T-helper 2 cell treated with Interferon-gamma antibody and Interleukin-4, amounts not matched to agents 100 ng/mL and 5 ng/mL, for 36 hours (primary cell): ENCODE results near the gene CC2D1A. TPM values are rescaled to one million over a fixed set of nuclear protein-coding genes. Genes with fewer than 3 reads are reported as not detected.

Experiments
- intact Hi-C: fragments of 100-400 bp; cut with micrococcal nuclease; formaldehyde crosslinking; loops from one replicate; pipeline ENCODE4 v1.15.1; 2023
- total RNA-seq: library from RNA; stranded (reverse); gene quantifications from 2 replicates; pipeline ENCODE4 v1.2.3, GENCODE V29; 2022

CC2D1A gene
- total RNA-seq = 35.7 and 37.2 TPM in 2 replicates

DNA sequence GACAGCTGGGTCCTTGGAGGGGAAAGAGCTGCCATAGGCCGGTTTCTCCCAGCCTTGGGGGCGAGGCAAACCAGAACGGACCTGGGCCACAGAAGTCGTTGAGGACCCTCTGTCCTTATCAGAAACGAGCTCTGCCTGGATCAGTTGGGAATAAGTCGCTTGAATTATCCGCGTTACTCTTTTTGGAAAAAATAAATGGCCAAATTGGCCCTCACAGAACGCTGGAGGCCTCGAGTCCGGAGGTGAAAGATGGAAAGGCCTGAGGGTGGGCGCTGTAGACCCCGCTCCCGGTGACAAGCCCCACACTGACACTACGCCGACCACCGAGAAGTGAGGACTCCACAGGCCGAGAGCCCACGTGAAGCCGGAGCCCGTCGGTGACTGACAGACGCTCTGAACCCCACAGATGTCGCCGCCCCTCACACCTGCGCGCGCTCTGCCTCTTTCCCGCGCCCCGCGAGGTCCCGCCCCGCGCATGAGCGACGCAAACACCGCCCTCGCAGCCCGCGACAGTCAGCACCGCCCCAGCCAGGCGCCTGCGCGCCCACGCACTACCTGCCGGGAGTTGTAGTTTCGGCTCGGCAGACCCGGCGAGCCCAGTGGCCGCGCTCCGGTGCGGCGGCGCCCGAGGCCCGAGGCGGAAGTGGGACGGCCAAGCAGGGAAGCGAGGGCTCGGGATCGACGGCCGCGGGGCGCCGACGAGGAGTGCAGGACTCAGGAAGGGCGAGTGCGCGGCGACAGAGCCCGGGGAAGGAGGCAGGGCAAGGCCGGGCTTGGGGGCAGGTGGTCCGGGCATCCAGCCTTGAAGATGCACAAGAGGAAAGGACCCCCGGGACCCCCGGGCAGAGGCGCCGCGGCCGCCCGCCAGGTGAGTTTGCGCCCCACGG, at the start of gene CC2D1A, which contains the start of gene BRME1:
TSS of gene CC2D1A (plus strand) at position 568 of the 887 bp plus-strand sequence. CDS start at position 809, 241 bp downstream.
TSS of gene BRME1 (minus strand) at position 484 of the 887 bp plus-strand sequence. CDS start 1,225 bp downstream, outside the sequence.
- intact Hi-C loops = loop anchor here (5.0 kb wide), 1 partner anchor 81 kb away; no protein-coding TSS in a partner anchor

DNA sequence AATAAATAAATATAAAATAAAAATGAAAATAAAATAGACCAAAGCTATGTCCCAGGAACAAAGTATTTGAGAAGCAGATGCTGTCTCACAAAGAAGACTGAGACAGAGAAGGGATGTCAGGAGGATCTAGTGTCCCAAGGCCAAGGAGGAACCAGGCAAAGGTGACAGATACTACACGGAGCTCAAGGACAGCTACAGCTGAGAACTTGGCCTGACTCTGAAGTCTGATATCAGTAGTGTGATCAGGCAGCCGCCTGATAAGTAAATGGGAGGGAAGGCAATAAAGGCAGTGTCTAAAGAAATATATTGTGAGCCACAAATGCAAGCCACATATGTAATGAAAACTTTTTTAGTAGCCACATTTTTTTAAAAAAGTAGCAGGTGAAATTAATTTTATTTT, 49.5 kb upstream of the CC2D1A start:
- intact Hi-C loops = no loop called here

DNA sequence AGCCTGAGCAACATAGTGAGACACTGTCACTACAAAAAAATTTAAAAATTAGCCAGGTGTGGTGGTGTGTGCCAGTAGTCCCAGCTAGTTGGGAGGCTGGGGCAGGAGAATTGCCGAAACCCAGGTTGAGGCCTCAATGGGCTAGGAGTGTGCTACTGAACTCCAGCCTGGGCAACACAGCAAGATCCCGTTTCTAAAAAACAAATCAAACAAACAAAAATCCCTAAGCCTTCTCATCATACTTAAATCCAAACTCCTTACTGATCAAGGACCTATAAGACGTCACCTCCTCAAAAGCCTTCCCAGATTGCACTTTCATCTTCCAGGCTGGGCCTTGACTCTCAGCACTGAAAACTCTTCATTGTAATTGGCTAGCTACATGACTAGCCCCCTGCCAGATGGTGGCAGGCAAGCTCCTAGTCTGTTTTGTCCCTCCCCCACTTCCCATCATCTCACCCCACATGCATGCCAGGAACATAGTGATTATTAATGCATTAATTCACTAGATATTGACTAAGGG, 46.6 kb upstream of the CC2D1A start:
- intact Hi-C loops = no loop called here

DNA sequence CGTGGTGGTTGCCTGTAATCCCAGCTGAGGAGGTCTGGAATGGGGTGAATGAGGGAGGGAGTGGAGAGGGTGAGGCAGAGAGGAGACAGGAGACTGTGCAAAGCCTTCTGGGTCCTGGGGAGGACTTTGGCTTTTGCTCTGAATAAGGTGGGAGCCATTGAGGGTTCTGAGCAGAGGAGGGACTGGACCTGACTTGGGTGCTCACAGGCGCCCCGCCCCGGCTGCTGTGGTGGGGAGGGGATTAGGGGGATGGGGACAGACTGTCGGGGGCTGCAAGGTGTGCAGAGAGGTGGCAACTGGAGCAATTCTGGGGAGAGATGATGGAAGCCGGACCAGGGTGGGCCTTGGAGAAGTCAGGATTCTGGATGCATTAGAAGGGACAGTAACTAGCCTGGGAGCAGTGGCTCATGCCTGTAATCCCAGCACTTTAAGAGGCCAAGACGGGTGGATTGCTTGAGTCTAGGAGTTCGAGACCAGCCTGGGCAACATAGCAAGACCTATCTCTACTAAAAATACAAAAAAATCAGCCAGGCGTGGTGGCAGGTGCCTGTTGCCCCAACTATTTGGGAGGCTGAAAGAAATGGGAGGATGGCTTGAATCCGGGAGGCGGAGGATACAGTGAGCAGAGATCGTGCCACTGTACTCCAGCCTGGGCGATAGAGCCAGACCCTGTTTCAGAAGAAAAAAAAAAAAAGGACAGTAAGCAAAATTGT, 45.2 kb upstream of the CC2D1A start:
- intact Hi-C loops = loop anchor here (5.0 kb wide), 1 partner anchor 584 kb away; no protein-coding TSS in a partner anchor

DNA sequence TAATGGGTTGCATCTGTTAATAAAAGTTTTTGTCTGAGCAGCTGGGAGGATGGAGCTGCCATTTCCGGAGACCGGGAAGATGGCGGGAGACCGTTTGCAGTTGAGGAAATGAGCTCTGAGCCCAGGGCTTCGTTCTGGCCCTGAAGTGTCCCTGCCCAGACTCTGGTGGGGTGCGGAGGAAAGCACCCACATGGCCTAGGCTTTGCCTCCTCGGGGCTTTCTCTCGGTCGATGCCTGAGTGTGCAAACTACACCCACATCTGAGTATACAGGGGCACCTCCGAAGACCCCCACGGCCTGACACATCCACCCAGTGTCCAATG, 44.6 kb upstream of the CC2D1A start:
- intact Hi-C loops = loop anchor here (5.0 kb wide), 1 partner anchor 584 kb away; no protein-coding TSS in a partner anchor

DNA sequence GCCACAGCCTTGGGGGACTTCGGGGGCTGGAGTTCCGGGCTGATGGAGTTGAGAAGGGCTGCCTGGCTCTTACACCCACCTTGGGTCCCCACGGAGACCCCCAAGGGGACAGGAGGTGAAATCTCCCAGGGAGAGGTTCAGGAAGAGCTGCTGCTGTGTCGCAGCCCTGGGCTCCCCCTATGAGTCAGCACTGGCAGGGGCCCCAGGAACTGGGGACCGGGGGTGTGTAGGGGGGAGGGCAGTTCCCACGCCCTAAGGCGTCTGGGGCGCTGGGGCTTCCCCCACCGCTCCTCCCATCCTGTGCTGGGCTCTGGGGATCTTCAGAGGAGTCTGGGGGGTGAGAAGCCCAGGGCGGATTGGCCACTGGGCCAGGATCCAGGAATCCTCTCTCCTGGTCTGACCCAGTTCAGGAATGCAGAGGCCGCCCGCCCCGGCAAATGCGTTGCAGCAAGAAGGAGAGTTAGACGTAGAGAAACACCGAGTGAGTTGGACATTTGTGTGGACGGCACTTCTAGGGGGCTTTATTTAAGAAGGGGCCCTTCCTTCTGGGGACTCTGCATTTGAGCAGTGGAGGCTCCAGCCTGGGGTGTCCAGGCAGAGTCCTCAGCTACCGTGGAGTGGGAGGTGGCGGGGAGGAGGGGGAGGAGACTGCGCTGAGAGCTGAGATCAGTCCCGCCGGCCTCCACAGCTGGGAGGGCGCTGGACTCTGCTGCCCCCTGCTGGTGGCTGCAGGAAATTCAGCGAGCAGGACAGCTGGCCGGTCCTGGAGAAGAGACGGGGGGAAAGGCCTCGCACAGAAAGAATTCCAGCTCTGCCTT, 44.1 kb upstream of the CC2D1A start:
- intact Hi-C loops = loop anchor here (1.0 to 5.0 kb wide), 5 partner anchors 16 to 585 kb away; no protein-coding TSS in a partner anchor

DNA sequence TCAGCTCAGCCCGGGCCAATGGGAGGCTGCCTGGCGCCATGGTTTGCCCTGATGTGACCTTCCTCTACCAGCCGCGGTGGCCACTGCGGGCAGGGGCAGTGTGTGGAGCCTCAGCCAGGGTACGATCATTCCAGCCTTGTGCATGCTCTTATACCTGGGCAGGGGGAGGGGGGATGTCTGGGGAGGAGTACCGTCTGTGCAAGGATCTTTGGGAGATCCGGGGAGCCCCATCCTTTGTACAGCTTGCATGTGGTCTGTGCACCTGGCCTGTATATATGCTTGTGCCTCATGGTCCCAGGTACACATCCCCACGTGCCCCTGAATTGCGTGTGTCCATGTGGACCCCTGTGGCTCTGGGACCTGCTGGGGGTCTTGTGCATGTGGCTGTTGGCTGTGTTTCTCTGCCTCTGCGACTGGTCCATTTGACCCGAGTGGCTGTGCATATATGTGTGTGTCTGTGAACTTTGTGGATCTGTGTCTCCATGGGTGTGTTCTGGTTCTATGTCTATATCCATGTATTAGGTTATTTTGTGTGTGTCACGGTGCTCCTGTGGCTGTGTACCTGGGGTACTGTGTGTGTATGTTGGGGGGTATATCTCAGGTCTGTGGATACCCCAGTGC, 41.8 kb upstream of the CC2D1A start:
- intact Hi-C loops = loop anchor here (5.0 kb wide), 1 partner anchor 587 kb away; no protein-coding TSS in a partner anchor

DNA sequence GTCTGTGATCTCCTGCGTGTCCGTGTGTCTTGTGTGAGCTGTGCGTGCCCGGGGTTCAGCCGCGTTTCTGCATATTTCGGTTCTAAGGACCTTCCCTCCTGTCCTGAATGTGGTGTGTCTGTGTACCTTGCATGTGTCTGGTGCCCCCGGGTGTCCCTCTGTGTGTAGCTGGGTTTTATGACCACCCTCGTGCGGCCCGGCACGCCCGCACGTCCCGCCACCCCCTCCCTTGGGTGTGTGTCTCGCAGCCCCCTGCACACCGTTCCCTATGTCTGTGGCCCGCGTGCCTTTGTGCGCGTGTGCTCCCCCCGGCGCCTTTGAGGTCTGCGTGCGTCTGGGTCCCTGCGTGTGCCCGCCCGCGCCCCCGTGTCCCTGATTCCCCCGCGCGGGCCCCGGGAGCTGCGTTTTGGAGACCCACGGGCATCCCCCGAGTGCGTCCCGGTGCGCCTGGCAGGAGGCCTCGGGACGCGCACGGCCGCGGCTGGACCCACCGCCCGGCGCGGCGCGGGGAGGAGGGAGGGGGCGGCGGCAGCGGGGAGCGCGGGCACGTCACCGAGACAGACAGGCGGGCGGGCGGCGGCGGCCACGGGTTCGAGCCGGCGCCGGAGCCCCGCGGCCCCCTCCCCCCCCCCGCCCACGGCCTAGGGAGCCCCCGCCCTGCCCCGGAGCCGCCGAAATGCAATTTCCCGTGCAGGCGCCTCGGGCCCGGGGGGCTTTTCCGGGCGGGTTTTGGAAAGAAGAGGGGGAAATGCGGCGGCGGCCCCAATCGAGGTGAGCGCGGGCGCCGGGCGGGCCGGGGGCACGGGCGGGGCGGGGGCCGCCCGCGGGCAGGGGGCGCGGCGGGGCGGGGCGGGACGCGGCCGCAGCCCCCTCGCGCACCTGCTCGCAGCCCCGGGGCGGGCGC, 41.1 kb upstream of the CC2D1A start:
- intact Hi-C loops = loop anchor here (5.0 kb wide), 1 partner anchor 588 kb away; no protein-coding TSS in a partner anchor

DNA sequence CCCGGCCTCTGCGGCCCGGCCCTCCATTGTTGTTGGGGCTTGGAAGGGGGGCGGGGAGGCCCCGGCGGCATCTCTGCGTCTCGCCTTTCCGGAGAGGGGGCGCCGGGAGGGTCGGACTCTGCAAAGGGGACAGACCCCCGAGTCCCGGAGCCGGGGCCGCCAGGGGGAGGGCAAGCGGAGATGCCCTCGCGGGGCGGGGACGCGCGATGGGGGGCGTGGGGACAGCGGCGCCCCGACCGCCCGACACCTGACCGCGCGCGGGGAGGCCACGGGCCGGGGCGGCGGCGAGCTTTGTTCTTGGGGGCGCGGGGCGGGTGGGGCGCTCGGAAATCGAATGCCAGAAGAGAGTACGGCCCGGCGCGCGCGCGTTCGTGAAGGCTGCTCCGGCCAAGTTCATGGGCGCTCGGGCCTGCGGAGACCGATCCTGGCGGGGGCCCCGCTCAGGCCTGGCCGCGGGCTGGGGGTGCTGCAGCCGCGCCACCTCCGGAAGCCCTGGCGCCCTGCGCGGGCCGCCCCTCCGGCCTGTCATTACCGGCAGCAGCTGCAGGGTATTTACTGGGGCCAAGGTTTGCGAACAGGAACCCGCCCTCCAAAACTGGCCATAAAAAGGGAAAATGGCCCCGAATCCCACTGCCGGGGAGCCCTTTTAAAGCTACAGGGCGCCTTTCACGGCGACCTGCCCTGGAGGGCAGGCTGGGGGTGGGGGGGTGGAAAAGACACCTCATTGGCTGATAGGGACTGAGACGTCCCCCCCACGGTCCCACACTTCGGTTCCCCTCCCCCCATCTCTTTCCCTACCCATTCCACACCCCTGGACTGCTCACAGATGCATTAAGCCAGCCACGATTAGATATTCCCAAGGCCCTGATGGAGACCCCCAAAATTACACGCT, 40.2 kb upstream of the CC2D1A start:
- intact Hi-C loops = no loop called here

DNA sequence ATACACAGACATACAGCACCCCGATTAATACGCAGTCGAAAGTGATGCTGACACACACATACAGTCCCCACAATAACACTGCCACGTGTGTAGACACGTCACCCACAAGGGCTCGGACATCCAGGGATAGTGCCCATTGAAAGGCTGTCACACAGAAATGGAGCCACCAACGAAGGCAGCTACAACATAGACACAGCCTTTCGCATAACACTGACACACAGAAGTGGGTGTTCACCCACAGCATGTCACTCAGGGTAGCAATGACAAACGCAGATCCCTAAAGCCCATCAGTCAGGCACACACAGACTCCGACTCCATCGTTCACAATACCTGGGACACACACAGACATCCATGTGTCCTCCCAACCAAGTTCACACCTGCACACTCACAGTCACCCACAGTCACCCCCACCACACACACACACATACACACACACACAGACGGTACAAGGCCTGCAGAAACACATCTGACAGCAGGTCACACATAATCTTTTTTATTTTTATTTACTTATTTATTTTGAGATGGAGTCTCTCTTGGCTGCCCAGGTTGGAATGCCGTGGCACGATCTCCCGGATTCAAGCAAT, 39.4 kb upstream of the CC2D1A start:
- intact Hi-C loops = no loop called here

DNA sequence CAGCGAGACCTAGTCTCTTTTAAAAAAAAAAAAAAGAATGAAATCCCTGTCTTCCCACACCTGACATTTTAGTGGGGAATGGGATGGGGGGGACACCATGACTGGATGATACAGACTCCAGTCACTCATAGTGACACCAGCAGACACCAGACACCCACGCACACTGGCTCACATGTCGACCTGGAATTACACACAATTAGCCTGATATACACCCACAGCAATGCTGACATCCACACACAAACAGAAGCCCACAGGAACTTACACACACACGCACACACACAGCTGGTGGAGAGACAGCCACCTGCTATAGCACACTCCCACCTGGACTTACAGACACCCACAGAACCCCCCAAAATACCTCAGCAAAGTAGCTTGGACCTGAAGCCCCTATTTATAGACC, 37.3 kb upstream of the CC2D1A start:
- intact Hi-C loops = no loop called here

DNA sequence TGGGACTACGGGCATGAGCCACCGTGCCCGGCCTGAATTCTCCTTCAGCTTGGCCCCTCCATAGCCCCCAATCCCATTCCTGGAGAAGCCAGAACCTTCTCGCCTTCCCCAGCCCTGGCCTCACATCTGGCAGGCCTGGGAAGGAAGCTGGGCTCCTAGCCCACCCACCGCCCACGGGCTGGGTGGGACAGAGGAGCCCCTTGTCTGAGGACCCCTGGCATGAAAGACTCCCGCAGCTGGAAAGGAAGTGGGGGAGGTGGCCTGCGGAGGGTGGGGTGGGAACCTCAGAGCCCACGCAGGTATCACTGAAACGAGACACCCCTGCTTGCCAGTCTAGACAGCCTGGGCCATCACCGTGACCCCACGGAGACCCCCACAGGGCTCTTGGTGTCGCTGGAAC, 36.7 kb upstream of the CC2D1A start:
- intact Hi-C loops = no loop called here

DNA sequence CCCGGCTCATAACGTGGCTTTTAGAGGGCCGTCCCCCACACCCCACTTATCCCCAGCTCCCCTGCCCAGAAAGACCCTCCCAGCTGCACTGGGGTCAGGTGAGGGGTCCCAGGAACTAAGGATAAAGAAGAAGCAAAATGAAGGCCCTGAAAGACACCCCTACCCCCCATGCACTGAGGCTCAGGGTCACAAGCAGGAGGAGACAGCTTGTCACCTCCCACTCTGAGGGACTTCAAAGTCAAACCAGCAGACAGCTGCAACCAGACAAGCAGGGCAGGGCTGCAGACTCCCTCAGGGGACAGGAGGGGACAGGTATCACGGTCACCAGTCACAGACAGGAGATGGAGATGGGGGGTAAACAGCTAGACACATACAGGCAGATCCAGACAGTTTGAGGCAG, 35.1 kb upstream of the CC2D1A start:
- intact Hi-C loops = no loop called here

DNA sequence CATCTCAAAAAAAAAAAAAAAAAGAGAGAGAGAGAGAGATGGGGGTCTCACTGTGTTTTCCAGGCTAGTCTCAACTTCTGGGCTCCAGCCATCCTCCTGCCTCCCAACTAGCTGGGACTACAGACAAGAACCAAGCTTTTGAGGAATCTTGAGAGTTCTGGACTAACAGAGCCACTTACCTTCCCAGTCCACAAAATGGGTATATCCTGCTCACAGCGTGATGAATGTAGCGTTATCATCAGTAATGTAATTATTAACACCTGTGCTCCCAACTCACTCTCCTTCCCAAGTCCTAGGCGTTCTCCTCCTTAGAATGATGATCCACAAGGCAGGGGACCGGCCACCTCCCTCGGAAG, 33.7 kb upstream of the CC2D1A start:
- intact Hi-C loops = no loop called here

DNA sequence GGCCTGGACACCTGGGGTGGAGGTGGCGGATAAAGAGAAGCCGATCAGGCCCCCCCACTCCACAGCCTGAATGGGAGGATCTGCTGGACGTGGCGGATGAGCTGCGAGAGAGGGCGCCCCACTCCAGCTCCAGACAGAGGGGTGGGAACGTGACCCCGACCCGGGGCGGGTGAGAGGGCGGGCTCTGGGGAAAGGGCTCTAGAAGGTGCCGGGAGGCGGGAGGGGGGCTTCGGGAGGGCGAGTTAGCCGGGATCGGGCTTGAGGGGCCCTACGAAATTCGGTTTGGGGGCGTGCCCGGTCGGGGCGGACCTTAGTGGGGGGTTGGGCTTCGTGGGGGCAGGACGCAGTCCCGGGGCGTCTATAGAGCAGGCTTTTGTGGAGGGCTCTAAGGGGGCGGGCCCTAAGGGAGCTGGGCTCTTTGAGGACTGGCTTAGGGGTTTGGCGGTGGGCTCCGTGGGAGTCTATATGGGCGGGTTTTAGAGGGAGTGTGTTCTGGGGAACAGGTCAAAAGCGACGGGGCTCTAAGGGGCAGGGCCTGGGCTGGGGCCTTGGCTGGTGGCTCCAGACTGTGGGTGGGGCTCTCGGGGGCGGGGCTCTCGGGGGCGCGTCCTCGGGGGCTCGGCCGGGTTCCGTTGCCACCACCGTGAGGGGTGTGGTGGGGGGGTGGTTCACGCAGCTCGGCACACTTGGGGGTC, 33.2 kb upstream of the CC2D1A start:
- intact Hi-C loops = no loop called here

DNA sequence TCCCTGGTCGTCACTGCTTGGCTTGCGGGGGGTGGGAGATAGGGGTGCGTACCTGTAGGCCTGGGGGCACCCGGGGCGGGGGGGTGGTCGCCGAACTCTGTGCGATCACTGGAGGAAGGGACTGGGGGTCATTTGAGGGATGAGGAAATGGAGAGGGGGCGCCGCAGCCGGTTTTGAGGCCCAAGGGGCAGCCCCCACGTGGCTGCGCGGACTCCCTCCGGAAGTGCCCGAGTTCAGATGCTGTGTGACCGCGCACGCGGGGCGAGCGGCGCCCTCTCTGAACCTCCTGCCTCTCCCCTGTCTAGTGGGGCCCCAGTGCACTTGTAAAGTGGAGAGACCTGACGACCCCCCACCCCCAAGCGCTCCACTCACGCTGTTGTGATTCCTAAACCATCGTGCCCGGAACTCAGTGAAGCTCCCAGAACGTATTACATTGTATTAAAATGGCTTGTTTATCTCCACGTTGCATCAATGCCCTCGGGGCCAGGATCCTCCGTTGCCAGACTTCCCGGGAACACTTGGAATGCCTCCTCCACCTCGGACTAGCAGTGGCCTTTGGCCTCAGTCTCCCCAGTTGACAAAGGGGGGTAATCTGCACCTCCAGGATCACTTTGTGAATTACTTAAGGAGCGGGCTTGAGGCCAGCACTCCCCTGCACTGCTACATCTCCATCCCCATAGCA, 32.0 kb upstream of the CC2D1A start:
- intact Hi-C loops = no loop called here

DNA sequence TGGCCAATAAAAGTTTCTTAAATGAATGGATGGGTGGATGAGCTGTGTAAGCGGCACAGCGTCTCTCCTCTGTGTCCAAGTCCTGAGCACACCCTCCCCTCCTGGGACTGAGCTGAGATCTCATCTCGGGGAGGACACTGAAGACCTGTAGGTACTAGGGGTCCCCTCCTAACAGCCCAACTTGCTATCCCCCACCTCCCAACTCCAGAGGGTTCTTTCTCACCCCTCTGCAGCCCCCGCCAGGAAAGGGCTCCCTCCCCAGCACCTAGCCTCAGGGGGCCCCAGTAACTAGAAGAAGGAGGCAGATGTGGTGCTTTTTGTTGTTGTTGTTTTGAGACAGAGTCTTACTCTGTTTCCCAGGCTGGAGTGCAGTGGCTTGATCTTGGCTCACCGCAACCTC, 30.2 kb upstream of the CC2D1A start:
- intact Hi-C loops = no loop called here
